ENCODE data around the gene PLCG1.

DNA sequence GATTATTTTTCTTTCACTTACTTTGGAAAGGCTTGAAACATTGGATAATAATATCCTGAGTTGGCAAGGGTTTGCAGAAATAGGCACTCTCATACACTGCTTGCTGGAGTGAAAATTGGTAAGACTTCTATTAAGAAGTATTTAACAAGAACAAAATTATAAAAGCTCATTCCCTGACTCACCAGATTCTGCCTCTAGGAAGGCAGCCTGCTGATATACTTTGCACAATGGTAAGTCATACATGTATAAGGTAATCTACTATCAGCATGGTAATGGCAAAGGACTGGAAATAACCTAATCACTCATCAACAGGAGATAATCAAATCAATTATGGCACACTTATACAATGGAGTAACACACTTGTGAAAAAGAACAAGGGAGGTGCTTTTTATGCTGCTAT lies 85.8 kb downstream of the PLCG1 start:
- TF ChIP-seq, protein P1, sequence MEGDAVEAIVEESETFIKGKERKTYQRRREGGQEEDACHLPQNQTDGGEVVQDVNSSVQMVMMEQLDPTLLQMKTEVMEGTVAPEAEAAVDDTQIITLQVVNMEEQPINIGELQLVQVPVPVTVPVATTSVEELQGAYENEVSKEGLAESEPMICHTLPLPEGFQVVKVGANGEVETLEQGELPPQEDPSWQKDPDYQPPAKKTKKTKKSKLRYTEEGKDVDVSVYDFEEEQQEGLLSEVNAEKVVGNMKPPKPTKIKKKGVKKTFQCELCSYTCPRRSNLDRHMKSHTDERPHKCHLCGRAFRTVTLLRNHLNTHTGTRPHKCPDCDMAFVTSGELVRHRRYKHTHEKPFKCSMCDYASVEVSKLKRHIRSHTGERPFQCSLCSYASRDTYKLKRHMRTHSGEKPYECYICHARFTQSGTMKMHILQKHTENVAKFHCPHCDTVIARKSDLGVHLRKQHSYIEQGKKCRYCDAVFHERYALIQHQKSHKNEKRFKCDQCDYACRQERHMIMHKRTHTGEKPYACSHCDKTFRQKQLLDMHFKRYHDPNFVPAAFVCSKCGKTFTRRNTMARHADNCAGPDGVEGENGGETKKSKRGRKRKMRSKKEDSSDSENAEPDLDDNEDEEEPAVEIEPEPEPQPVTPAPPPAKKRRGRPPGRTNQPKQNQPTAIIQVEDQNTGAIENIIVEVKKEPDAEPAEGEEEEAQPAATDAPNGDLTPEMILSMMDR (conservative IDR thresholded peaks at IDR 0.05; ENCODE audit: low read depth, low read length): no peak
- no peak for TF ChIP-seq EZH2 (IDR thresholded peaks at IDR 0.05; ENCODE audit: low read length, unreplicated experiment)

Data from PC-3 (cell line).